Stimulated activated CD4-positive, alpha-beta T cell treated with anti-CD3 and anti-CD28 coated beads, Interleukin-4, amount 100 ng/mL, for 4 hours (primary cell): ENCODE data around the gene VASH2.

ENCODE experiments used
- DNase-seq, 2 experiments: peaks; one replicate each; pipeline ENCODE4 v3.0.0-alpha.2; 2020

VASH2 gene

DNA sequence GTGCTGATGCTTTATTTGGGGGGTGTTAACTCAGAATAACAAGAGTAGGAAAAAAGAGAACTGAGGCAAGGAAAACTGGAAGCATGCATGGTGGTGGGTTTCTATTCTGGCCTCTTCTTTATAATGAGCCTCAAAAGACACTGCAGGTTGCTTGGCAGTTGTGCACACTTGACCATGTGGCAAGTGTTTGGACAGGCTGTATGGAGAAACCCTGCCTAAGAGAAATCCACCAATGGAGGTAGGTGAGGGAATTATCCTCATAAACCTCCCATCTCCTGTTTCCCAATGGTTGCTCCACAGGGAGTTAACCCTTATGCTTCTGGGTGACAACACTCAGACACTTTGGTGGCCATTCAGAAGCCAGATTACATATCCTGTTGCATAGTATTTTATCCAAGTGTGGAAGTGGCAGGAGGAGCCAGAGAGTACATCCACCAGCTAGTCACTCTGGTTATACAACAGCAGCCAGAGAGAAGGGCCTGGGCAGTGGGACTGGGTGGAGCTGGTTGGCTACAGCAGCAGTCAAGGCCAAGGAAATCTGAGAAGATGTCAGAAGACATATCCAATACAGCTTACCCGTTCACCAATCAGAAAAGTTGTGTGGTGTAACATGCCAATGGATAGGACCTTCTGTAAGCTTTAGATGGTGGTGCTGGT, 16.4 kb upstream of the VASH2 start:
- DNase-seq: no peak

DNA sequence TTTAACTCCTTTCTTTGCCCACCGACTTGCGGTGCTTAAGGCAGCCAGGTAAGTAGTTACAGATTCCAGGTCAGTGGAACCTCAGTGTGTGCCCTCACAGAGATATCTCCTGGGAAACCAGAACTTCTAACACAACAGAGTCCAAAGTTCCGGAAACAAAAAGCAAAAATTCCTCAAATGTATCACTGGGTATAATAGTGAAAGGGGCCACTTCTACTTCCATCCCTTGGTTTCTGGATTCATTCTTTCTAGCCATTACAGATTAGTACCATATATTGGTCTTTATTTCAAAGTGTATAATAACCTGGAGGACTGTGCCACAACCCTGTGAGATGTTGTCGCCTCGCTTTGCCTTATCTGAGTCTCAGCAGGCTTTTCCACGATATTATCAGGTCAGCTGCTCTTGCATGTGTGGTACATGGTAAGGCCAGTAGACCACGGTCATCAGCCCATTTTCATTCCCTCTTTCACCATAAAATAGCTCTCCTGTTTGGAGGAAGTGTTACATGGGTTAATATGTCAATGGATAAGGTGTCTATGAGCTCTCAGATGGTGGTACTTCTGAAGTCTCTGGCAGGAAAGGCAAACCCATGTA, 14.9 kb upstream of the VASH2 start:
- DNase-seq: no peak

GRCh38 chr1:212937034-212937433, 13.3 kb upstream of the VASH2 start:
- no peak for DNase-seq

GRCh38 chr1:212938846-212939245, 11.5 kb upstream of the VASH2 start:
- no peak for DNase-seq

- no peak for DNase-seq
These were observed 8.9 kb upstream of the VASH2 start for GRCh38 chr1:212941452-212941851.

GRCh38 chr1:212942679-212943392, 7.5 kb upstream of the VASH2 start:
- DNase-seq: no peak

GRCh38 chr1:212943393-212943710, 7.0 kb upstream of the VASH2 start:
- DNase-seq: no peak

DNA sequence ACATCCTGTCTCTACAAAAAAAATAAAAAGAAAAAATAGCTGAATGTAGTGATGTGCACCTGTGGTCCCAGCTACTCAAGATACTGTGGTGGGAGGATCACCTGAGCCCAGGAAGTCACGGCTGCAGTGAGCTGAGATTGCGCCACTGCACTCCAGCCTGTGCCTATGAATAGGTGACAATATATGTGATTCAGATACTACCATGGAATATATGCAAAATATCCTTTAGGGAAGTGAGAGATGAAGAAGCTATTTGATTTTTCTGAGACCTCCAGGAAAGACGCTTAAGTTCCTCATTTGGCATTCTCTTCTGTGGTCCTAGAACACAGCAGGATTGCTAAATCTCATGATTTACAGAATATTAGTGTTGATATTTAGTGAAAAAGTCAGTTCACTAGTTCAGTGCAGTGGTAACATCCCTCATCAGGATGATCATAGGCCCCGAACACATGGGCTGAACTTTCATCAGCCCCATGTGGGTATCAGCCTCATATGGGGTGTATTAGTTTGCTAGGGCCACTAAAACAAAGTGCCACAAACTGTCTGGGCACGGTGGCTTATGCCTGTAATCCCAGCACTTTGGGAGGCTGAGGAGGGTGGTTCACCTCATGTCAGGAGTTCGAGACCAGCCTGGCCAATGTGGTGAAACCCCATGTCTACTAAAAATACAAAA, 6.0 kb upstream of the VASH2 start:
- DNase-seq: no peak

GRCh38 chr1:212945056-212945455, 5.3 kb upstream of the VASH2 start:
- DNase-seq: no peak

- no peak for DNase-seq
These were observed 4.7 kb upstream of the VASH2 start for GRCh38 chr1:212945463-212946160.

- DNase-seq: no peak
These were observed 3.5 kb upstream of the VASH2 start for GRCh38 chr1:212946872-212947271.

- DNase-seq: no peak
These were observed 570 bp upstream of the VASH2 start for GRCh38 chr1:212949771-212950170.

DNA sequence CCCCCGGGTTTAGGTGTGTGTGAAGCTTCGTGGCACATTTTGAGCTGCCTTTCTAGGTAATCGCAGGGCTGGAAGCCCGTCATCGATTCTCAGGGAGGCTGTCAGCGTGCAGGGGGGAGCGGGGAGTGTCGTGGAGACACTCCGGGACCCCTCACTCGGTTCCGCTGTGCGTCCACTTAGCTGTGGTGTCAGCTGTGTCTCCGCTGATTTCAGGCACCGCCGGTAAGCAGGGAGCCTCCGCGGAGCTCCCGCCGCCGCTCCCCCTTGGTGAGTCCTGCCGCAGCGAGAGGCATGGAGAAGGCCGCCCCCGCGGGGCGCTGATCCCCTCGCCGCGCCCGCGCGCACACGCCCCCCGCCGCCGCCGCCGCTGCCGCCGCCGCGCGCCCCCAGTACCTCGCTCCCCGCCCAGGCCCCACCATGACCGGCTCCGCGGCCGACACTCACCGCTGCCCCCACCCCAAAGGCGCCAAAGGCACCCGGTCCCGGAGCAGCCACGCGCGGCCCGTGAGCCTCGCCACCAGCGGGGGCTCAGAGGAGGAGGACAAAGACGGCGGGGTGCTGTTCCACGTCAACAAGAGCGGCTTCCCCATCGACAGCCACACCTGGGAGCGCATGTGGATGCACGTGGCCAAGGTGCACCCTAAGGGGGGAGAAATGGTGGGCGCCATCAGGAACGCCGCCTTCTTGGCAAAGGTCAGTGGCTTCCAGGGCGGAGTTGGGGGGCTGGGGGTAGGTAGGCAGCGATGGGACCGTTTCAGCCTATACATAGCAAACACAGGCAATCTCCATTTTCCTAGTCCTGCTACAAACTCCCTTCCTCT, 995 bp downstream of the VASH2 start:
- DNase-seq: no peak

- DNase-seq: no peak
These were observed 1.8 kb downstream of the VASH2 start for GRCh38 chr1:212951947-212952640.

DNA sequence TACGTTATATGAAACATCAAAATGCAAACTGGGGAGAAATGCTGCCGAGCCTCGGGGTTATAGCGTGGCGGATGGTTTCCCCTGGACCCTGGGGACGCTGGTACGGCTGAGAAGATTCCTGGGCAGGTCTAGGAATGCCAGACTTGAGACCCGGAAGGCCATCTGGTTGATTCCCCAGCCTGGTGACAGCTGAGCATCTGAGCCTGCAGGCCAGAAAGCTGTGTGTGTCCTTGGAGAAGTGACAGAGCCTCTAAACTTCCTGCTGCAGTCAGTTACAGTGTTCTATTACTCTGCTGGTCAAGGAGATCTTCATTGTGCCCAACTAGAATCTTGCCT, 2.3 kb downstream of the VASH2 start:
- DNase-seq: no peak

DNA sequence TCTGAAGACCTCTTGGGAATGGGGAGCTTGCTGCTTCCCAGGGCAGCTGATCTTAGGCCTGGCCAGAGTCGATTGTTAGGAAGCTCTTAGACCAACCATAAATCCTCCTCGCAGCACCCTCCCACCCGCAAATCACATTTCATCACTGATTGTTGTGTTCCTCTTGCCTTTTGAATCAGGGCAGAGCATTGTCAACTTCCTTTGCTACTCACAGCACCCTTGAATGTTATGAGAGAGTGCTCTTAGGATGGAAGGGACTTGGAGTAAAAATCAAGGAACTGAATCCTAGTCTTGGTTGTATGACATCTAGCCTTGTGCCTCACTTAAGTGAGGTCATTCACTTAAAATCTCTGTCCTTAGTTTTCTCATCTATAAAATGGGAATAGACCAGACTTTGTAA, 3.0 kb downstream of the VASH2 start:
- no peak for DNase-seq

GRCh38 chr1:212954514-212954913, 4.2 kb downstream of the VASH2 start:
- DNase-seq: no peak

GRCh38 chr1:212955098-212955497, 4.8 kb downstream of the VASH2 start:
- DNase-seq: no peak

DNA sequence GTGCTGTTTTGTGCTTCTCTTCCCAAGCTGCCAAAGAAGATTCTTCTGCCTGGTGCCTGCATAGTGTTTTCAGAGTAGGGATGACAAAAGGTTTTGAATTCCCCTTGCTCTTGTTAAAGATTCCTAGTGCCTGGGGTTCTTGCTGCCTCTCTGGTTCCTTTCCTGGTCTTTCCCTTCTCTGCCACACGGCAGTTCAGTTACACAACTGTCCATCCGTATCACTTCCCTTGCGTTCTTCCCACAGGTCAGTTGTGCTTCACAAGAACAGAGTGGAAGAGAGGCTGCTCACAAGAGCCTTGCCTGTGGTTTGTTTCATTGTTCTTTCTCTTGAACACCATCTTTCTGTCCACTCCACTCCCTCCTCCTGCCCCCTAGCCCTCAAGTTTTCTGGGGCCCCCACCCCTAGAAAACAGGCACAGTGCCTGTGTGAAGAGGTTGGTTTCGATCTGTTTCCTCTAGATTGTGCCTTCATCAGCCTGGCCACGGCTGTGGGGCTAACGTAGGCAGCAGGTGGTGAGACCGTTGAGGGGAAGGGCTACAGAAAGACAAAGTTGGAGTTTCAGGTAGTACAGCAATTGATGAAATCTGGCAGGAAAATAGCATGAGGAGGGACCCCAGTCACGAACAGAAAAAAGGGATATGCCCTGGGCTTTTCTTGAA, 5.8 kb downstream of the VASH2 start:
- DNase-seq: no peak

GRCh38 chr1:212957546-212957945, 7.2 kb downstream of the VASH2 start:
- DNase-seq: no peak

DNA sequence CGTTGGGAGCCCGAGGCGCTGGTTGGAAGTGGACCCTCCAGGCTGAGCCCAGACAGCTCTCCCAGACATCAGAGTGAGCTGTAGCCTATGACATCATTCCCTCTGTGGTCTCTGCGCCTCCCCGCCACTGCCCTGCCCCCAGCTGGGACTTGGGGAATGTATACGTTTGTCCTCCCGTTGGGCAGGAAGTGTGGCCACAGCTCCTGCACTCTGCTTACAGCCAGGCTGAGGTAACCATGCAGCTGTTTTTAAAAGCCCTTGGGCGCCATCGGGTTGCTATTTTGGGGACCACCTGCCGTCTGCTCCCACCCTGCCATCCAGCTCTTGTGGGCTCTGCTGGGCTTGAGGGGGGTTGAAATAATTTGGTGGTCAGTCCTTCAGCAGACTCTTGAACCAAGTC, 7.8 kb downstream of the VASH2 start:
- DNase-seq: no peak
